GM10847 (cell line): Measurements from ENCODE around the gene EPAS1.

ENCODE experiments used
- POLR2A ChIP-seq: IDR thresholded peaks from 2 replicates; pipeline ENCODE4 v1.6.1; 2011; ENCODE audit not compliant: insufficient read length; ENCODE audit errors: extremely low read depth

Gene EPAS1

DNA sequence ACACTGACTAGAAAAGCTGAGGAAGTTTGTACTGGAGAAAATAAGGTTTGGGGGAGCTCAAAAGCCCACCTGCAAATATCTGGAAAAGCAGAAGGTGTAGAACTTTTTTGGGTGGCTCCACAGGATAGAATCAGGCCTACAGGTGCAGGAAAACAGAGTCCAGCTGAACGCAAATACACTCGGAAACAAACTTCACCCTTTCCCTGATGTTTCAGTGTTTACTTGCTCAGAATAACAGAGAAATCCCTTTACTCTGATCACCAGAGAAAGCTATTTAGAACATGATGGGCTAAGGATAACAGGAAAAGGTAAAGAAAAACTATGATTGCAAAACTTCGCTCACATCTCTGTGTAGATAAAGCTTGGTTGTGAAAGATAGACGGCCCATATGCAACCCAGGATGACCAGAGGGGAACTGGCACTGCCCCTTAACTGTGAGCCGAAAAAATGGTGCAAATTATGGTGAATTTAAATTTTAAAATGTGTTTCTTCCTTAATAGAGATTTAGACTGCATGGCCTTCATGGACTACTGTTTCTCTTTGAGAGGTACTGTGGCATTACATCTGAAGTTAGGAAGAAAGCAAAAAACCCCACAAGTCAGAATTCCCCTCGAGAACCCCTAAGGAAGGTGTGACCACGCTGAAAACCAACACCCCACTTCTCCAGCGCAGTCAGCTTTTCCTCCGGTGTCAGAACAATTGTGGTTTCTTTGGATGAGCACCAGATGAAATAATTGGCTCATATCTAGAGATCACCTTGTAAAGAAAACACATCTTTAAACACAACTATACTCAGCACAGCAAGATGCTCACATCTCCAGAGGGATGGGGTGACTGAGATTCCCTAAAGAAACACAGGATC lies 97.7 kb downstream of the EPAS1 start:
- no peak for TF ChIP-seq POLR2A

- TF ChIP-seq POLR2A, result no peak
These were observed 102.8 kb downstream of the EPAS1 start for GRCh38 chr2:46400016-46400415.

- no peak for TF ChIP-seq POLR2A
These were observed 105.7 kb downstream of the EPAS1 start for GRCh38 chr2:46402874-46403273.

GRCh38 chr2:46404181-46404759 lies 107.1 kb downstream of the EPAS1 start:
- no peak for TF ChIP-seq POLR2A

DNA sequence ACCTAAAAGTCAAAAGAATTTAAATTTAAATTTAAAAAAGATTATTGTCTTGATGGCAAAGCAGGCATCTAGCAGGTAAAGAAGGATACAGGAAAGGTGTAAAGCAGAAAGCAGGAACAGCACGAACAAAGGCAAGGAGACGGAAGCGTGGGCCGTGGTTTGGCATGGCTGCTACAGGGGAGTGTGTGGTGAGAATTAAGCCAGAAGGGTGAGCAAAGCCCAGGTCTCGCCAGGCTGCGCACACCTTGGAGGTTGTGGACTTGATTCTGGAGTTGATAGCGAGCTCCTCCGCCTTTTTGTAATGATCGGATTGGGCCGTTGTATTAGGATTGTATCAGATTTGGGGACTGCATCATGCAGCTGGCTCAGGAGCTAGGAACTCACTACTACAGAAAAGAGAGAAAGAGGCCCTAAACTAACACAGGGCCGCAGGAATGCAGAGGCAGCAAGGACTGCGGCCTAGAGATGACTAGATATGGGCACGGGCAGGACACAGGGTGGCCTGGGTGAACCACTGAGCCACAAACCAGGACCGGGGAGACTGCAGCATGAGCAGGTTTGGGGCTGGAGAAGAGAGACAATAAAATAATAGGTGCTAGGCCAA lies 110.7 kb downstream of the EPAS1 start:
- TF ChIP-seq POLR2A, result no peak

- no peak for TF ChIP-seq POLR2A
These were observed 112.5 kb downstream of the EPAS1 start for GRCh38 chr2:46409756-46410155.

DNA sequence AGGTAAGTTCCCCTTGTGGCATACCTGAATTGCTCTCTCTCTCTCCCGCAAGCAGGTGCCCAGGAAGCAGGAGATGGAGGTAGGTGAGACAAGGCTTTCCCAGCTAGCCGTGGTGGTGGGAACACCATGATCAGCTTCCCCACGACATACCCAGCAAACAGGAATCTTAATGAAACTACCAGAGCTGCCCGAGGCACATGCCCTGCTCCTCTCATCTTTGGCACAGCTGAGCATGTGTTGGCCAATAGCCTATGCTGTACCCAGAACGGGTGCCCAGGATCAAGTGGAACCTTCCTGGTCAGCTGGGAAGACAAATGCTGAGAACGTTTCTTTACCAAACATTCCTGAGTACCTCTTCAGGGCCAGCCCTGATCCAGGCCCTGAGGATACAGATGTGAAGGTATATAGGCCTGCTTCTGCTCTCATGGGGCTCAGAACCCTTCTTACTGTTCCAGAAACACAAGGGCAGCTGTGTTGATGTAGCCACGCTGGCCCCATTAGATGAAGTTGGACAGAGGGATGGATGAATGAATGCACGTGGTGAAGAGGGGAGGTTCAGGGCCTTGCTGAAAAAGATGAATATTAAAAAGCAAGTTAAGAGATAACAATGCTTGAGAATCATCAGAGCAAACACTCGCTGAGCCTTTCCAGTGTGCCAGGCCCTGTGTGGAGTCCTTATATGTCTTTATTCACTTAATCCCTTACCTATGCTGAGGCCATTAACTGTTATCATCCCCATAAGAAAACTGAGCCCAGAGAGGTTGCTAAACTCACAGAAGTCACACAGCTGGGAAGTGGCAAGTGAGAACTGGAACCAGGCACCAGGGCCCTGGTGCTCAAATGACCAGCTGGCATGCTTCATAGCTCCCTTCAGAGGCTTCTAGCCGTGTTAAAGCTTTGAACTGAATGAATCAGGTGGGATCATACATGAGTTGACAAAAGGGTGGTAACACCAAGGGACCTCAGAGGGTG lies 113.4 kb downstream of the EPAS1 start:
- TF ChIP-seq POLR2A, result no peak

GRCh38 chr2:46411245-46411641 lies 114.0 kb downstream of the EPAS1 start:
- no peak for TF ChIP-seq POLR2A

DNA sequence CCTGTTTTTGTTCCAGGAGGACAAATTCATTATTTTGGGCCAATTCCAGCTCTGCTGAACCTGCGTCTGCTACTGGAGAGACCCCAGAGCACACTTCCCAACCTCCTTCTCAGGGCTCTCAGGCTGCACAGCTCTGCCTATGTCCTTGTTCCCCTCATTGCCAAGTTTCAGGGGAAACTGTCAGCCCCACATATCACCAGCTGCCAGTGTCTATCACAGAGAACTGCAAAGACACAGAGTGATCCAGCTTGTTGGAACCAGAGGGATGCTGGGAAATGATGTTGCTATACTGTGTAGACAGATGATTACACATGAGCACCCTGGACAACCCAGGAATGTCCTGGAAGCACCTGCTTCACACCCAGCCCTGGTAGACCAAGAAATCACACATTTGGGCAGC lies 114.8 kb downstream of the EPAS1 start:
- no peak for TF ChIP-seq POLR2A

DNA sequence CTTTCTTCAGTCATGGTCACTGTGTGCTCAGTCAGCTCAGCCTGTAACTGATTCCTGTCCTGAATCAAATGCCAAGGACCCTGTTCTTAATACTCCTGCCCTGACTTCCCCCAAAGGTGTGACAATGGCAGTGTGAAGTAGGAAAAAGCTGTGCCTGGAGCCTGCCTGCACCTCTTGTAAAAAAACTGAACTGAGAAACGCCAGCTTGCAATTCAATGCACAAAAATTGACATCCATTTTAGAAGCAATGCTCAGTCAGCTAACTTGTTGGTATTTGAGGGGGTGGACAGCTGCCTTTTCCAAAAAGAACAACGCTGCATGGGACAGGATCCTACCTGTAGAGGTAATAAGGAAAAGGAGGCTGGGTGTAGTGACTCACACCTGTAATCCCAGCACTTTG lies 115.9 kb downstream of the EPAS1 start:
- TF ChIP-seq POLR2A, result no peak

DNA sequence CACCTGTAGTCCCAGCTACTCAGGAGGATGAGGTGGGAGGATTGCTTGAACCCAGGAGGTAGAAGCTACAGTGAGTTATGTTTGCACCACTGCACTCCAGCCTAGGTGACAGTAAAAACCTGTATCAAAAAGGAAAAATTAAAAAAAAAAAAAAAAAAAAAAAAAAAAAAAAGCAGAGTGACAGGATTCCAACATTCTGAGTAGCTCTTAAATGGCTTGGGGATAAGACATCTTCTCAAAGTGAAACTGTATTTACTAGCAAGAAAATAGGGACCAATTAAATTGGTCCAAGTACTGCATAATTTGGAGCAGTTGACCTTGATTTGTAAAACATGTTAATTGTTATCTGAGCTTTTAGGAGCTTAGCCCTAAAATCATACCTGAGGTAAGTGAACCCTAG lies 116.4 kb downstream of the EPAS1 start:
- TF ChIP-seq POLR2A, result no peak

GRCh38 chr2:46414701-46415100 lies 117.5 kb downstream of the EPAS1 start:
- no peak for TF ChIP-seq POLR2A

GRCh38 chr2:46416280-46416679 lies 119.1 kb downstream of the EPAS1 start:
- no peak for TF ChIP-seq POLR2A

DNA sequence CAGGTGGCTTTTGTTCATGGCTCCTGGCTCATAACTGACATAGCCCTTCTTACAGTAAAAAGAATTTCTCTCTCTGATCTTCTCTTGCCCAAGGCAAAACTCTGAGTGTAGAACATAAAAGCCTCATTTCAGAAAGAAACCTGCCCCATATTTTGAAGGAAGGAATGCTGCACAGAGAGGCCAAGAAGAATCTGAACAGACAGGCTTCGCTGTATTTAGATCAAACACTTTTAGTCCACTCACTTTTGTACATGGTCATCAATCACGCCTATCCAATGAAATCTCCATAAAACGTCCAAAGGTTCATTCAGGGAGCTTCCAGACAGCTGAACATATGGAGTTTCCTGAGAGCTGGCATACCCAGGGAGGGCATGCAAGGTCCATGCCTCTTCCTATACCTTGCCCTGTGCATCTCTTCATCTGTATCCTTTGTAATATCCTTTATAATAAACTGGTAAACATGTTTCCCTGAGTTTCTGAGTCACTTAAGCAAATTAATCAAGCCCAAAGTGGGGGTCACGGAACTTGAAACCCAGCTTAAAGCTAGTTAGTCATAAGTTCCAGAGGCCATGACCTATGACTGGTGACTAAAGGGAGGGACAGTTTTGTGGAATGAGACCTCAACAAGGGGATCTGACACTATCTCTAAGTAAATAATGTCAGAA lies 119.7 kb downstream of the EPAS1 start:
- no peak for TF ChIP-seq POLR2A

DNA sequence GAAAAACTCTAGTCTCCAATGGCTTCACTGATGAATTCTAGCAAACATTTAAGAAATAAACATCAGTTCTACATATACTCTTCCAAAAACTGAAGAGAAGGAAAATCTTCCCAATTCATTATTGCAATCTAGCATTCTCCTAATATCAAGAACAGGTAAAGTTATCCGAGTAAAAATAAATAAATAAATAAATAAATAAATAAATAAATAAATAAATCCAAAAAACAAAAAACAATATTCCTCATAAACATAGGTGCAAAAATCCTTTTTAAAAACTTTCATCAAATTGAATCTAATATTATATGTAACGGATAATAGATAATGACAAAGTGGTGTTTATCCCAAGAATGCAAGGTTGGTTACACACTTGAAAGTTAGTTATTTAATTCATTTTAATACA lies 123.7 kb downstream of the EPAS1 start:
- TF ChIP-seq POLR2A, result no peak
